ENCODE data around the gene LEFTY1. TPM values are rescaled to one million over a fixed set of nuclear protein-coding genes. Genes with fewer than 3 reads are reported as not detected.

LEFTY1 gene
- total and polyA plus RNA-seq, 9 of the 15 experiments (the other 6 are each of a cell fraction or from before 2014, with no cell fraction given), result 0.07 to 0.24 (median 0.17) TPM; not detected in 5

DNA sequence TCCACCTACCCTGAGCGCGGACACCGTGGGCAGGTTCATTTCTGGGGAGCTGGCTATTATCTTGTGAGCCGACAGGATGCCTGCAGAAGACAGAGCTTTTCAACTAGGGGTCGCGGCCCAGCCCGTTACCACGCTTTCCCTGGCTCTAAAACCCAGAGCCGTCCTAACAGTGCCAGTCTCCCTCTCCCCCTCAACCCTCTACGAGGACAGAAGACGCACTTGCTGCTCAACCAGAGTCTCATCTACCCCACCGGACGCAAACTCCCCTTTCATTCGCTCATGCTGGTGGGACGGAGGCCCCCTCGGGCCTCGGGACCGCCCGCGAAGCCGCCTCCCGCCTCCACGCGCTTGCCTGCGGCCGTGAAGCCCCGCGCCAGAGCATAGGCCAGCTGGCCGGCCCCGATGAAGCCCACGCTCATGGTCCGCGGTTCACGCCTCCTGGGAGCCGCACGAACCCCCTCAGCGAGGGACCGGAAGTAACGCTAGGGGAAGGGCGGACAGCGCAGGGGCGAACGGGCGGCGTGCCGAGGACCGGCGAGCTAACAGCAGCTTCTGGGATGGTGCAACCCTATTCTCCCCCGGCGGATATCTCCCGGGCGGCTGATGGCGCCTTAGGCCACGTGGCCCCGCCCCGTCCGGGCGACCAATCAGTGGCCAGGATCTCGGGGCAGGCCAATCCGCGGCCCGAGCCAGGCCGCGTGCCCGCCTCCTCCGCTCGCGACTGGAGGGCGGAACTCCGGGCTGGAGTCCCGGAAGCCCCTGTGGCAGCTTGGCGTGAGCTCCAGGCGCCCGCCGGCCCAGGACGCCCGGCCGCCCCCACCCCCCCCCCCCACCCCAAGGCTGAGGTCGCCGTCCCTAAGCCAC lies 35.0 kb upstream of the LEFTY1 start, which contains the start of gene PYCR2 (continued):
- TF ChIP-seq, protein P1, sequence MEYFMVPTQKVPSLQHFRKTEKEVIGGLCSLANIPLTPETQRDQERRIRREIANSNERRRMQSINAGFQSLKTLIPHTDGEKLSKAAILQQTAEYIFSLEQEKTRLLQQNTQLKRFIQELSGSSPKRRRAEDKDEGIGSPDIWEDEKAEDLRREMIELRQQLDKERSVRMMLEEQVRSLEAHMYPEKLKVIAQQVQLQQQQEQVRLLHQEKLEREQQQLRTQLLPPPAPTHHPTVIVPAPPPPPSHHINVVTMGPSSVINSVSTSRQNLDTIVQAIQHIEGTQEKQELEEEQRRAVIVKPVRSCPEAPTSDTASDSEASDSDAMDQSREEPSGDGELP (CRISPR knock-in tag; IDR thresholded peaks at IDR 0.05; ENCODE audit: borderline replicate concordance), result peak; percentile 94
- TF ChIP-seq BRD9 (IDR thresholded peaks at IDR 0.05; ENCODE audit: low read depth, partially characterized antibody) (no peak), ARID2 (IDR thresholded peaks at IDR 0.05) (no peak), SMAD2 (IDR thresholded peaks at IDR 0.05; ENCODE audit: low read depth, low read length) (no peak), TAF7 (tag; IDR thresholded peaks at IDR 0.05) (0 out of 2 replicates have a peak, but pooled peaks have one; percentile 14), GATA2 (CRISPR knock-in tag; IDR thresholded peaks at IDR 0.05) (no peak), FOXP4 (CRISPR knock-in tag; IDR thresholded peaks at IDR 0.05; ENCODE audit: borderline replicate concordance) (no peak), XRCC4 (IDR thresholded peaks at IDR 0.05; ENCODE audit: extremely low read depth, insufficient read depth, insufficient read length) (no peak), SAFB2 (IDR thresholded peaks at IDR 0.05; ENCODE audit: borderline replicate concordance, low read depth, low read length, severe bottlenecking) (no peak), DIDO1 (tag; IDR thresholded peaks at IDR 0.05; ENCODE audit: low read depth) (no peak), IRF2 (CRISPR knock-in tag; IDR thresholded peaks at IDR 0.05) (no peak), PCBP1 (IDR thresholded peaks at IDR 0.05; ENCODE audit: low read depth, low read length, poor library complexity, severe bottlenecking) (peak; percentile 99), THAP12 (CRISPR knock-in tag; IDR thresholded peaks at IDR 0.05) (peak; percentile 94), SMARCE1 (IDR thresholded peaks at IDR 0.05) (no peak), ILF3 (IDR thresholded peaks at IDR 0.05; ENCODE audit: borderline replicate concordance) (no peak), ZNF354B (CRISPR knock-in tag; IDR thresholded peaks at IDR 0.05) (no peak), ATF4 (CRISPR knock-in tag; IDR thresholded peaks at IDR 0.05) (peak; percentile 78)
- TF ChIP-seq, protein P2, sequence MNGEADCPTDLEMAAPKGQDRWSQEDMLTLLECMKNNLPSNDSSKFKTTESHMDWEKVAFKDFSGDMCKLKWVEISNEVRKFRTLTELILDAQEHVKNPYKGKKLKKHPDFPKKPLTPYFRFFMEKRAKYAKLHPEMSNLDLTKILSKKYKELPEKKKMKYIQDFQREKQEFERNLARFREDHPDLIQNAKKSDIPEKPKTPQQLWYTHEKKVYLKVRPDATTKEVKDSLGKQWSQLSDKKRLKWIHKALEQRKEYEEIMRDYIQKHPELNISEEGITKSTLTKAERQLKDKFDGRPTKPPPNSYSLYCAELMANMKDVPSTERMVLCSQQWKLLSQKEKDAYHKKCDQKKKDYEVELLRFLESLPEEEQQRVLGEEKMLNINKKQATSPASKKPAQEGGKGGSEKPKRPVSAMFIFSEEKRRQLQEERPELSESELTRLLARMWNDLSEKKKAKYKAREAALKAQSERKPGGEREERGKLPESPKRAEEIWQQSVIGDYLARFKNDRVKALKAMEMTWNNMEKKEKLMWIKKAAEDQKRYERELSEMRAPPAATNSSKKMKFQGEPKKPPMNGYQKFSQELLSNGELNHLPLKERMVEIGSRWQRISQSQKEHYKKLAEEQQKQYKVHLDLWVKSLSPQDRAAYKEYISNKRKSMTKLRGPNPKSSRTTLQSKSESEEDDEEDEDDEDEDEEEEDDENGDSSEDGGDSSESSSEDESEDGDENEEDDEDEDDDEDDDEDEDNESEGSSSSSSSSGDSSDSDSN (IDR thresholded peaks at IDR 0.05; ENCODE audit: borderline replicate concordance in 1 of 2, low read depth in 2 of 2, low read length in 2 of 2), result peak; percentile 92 to 96

All from K562 (cell line).